ENCODE results near the gene CFAP54. TPM values are rescaled to one million over a fixed set of nuclear protein-coding genes. Genes with fewer than 3 reads are reported as not detected.

Gene CFAP54
- polyA plus RNA-seq, 1 of the 3 experiments (the other 2 are of a cell fraction) = 0.87 TPM

DNA sequence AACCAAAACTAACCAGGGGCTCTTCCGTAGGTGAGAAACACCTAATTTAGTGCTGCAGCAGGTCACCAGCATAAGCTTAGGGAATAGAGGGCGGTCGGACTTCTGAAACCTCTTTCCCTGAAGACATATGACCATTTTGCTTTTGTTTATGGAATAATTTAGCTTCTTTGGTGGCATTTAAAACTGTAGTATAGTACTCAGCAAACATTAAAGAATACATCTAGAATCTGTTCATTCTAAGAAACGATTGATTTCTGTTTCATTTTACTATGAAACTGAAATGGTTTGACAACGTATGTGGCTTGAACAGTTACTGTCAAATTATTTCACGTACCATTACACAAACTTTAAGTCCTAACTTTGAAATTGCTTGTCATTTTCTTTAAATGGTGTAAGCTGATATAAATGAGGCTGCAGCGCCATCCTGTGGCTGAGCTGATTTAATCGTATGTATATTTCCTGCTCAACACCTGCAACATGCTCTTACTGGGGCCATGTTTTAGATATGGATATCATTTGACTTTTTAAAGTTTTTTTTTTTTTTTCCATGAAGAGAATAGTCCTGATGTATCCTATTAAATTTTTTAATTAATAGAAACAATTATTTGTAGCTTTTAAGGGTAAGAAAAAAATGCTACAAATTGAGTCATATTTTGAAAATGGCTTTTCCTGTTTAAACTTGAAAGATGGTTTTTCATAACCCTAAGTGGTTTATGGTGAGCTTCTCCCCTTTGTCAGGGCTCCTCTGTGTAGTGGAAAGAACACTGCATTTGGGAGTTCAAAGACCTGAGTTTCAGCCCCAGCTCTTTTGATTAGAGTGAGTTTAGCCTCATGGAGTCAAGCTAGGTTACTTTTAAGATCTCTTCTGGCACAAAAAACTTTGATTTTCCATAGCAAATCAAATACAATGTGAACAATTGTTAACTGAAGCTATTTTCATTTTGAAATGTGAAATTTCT is 27.4 kb downstream of the CFAP54 start:
- no peaks in the 10 kb centered on the region for H3K36me3 ChIP-seq (replicated peaks in 1 of 2; ENCODE audit: control insufficient read depth in 1 of 2, insufficient read depth in 2 of 2, low read length in 1 of 2)
- no peak overlapping the region for H3K27ac ChIP-seq (ENCODE audit: low read depth in 2 of 2, low read length in 1 of 2)
- H3K9me3 ChIP-seq = no peaks in the 10 kb centered on the region
- H2AFZ ChIP-seq (ENCODE audit: low read depth) = 0 out of 2 replicates have a peak overlapping the region, but pooled peaks have one; percentile 16
- ChIA-PET POLR2A (no interaction called here), CTCF (interaction anchor here (0.6 to 3.2 kb wide), 41 partner anchors 10 to 833 kb away, joined by 3 to 27 read pairs (median 4); partner anchors contain the start of genes CDK17, CFAP54 and LTA4H)
- peaks cover 0 to 4% of the 10 kb centered on the region in 2 experiments; a peak in 1 of 4 replicates for H3K4me1 ChIP-seq (ENCODE audit: control insufficient read depth in 1 of 2, insufficient read depth in 2 of 2, low read depth in 1 of 2, low read length in 1 of 2)
- WGBS (ENCODE audit: low lambda C conversion rate) = 29% methylated on average over 8 of the region's 8 CpGs
- no peak overlapping the region for H3K4me2 ChIP-seq
- H3K79me2 ChIP-seq (ENCODE audit: insufficient read depth) = no peaks in the 10 kb centered on the region
- peak overlapping the region in 1 of 2 experiments; percentile 33; a peak in 1 of 4 replicates for H3K4me3 ChIP-seq (ENCODE audit: low read depth in 2 of 2, low read length in 1 of 2)
- no peaks in the 10 kb centered on the region for H3F3A ChIP-seq (replicated peaks; ENCODE audit: insufficient read depth)
- H3K9ac ChIP-seq = no peak overlapping the region
- no peaks in the 10 kb centered on the region for H3K27me3 ChIP-seq (ENCODE audit: insufficient read depth)
- no peaks in the 10 kb centered on the region for H3K9me2 ChIP-seq
- peak; percentile 45 for DNase-seq
- no peaks in the 10 kb centered on the region for H4K20me1 ChIP-seq (ENCODE audit: insufficient read depth)
- no peak for TF ChIP-seq GABPA (IDR thresholded peaks at IDR 0.05; ENCODE audit: low read depth)
- TF ChIP-seq MXI1 (IDR thresholded peaks at IDR 0.05; ENCODE audit: low read depth, low read length) = no peak
- no peak for TF ChIP-seq RCOR1 (IDR thresholded peaks at IDR 0.05; ENCODE audit: low read length)
- TF ChIP-seq, protein P1, sequence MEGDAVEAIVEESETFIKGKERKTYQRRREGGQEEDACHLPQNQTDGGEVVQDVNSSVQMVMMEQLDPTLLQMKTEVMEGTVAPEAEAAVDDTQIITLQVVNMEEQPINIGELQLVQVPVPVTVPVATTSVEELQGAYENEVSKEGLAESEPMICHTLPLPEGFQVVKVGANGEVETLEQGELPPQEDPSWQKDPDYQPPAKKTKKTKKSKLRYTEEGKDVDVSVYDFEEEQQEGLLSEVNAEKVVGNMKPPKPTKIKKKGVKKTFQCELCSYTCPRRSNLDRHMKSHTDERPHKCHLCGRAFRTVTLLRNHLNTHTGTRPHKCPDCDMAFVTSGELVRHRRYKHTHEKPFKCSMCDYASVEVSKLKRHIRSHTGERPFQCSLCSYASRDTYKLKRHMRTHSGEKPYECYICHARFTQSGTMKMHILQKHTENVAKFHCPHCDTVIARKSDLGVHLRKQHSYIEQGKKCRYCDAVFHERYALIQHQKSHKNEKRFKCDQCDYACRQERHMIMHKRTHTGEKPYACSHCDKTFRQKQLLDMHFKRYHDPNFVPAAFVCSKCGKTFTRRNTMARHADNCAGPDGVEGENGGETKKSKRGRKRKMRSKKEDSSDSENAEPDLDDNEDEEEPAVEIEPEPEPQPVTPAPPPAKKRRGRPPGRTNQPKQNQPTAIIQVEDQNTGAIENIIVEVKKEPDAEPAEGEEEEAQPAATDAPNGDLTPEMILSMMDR (IDR thresholded peaks at IDR 0.05) = peak; percentile 78
- no peak for TF ChIP-seq SIN3A (IDR thresholded peaks at IDR 0.05; ENCODE audit: borderline replicate concordance, low read depth, low read length)
- TF ChIP-seq POLR2AphosphoS5 (IDR thresholded peaks at IDR 0.05; ENCODE audit: low read depth, low read length) = no peak
- TF ChIP-seq MEF2A (IDR thresholded peaks at IDR 0.05; ENCODE audit: borderline replicate concordance, low read depth) = no peak
- peak; percentile 78 for TF ChIP-seq SMC3 (IDR thresholded peaks at IDR 0.05; ENCODE audit: low read depth, low read length)
- TF ChIP-seq RAD21 (IDR thresholded peaks at IDR 0.05; ENCODE audit: low read length) = peak; percentile 93
- TF ChIP-seq FOXJ3 (CRISPR knock-in tag; IDR thresholded peaks at IDR 0.05) = no peak
- TF ChIP-seq FOXM1 (IDR thresholded peaks at IDR 0.05; ENCODE audit: low read depth) = no peak

DNA sequence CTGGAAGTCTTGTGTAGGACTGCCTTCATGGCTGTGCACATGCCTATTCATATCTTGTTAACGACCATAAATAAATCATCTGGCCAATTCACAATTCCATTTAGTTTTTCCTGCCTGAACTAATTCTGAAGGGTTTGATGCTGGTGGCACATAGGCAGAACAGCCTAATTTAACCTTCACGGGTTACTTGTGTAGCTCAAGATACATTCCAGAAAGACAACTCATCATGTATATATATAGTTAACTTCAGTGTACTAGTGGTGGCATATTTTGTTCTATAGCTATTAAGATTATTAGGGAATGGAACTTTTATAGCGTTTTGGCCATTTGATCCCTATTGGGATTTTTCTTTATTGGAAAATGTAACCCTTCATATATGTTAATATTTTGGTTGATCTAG is 31.4 kb downstream of the CFAP54 start:
- Histone ChIP-seq H3K27me3 (ENCODE audit: insufficient read depth) (no peaks in the 10 kb centered on the region), H3K79me2 (ENCODE audit: insufficient read depth) (no peaks in the 10 kb centered on the region), H3K4me3 (ENCODE audit: low read depth in 2 of 2, low read length in 1 of 2) (no peak overlapping the region), H3K9me3 (no peaks in the 10 kb centered on the region), H3F3A (replicated peaks; ENCODE audit: insufficient read depth) (no peaks in the 10 kb centered on the region), H4K20me1 (ENCODE audit: insufficient read depth) (no peaks in the 10 kb centered on the region), H3K4me2 (no peak overlapping the region), H3K4me1 (ENCODE audit: control insufficient read depth in 1 of 2, insufficient read depth in 2 of 2, low read depth in 1 of 2, low read length in 1 of 2) (peaks cover 0 to 4% of the 10 kb centered on the region in 2 experiments; a peak in 1 of 4 replicates), H3K27ac (ENCODE audit: low read depth in 2 of 2, low read length in 1 of 2) (no peak overlapping the region), H3K36me3 (replicated peaks in 1 of 2; ENCODE audit: control insufficient read depth in 1 of 2, insufficient read depth in 2 of 2, low read length in 1 of 2) (no peaks in the 10 kb centered on the region), H3K9me2 (no peaks in the 10 kb centered on the region), H3K9ac (no peak overlapping the region), H2AFZ (ENCODE audit: low read depth) (no peak overlapping the region)
- ChIA-PET POLR2A (no interaction called here), CTCF (interaction anchor here (1.7 kb wide), 1 partner anchor 12 kb away, joined by 4 read pairs; no protein-coding TSS in a partner anchor)
- 61% methylated on average over 3 of the region's 3 CpGs for WGBS (ENCODE audit: low lambda C conversion rate)
- DNase-seq = no peak
- TF ChIP-seq YY1 (IDR thresholded peaks at IDR 0.05; ENCODE audit: low read depth) (no peak), NRF1 (IDR thresholded peaks at IDR 0.05; ENCODE audit: low read depth, low read length) (no peak), NFIC (IDR thresholded peaks at IDR 0.05; ENCODE audit: borderline replicate concordance) (no peak), MEF2A (IDR thresholded peaks at IDR 0.05; ENCODE audit: borderline replicate concordance, low read depth) (no peak), POLR2AphosphoS5 (IDR thresholded peaks at IDR 0.05; ENCODE audit: low read depth, low read length) (no peak), RAD21 (IDR thresholded peaks at IDR 0.05; ENCODE audit: low read length) (no peak), CHD2 (IDR thresholded peaks at IDR 0.05; ENCODE audit: low read length, partially characterized antibody) (no peak)
- TF ChIP-seq, protein P2, sequence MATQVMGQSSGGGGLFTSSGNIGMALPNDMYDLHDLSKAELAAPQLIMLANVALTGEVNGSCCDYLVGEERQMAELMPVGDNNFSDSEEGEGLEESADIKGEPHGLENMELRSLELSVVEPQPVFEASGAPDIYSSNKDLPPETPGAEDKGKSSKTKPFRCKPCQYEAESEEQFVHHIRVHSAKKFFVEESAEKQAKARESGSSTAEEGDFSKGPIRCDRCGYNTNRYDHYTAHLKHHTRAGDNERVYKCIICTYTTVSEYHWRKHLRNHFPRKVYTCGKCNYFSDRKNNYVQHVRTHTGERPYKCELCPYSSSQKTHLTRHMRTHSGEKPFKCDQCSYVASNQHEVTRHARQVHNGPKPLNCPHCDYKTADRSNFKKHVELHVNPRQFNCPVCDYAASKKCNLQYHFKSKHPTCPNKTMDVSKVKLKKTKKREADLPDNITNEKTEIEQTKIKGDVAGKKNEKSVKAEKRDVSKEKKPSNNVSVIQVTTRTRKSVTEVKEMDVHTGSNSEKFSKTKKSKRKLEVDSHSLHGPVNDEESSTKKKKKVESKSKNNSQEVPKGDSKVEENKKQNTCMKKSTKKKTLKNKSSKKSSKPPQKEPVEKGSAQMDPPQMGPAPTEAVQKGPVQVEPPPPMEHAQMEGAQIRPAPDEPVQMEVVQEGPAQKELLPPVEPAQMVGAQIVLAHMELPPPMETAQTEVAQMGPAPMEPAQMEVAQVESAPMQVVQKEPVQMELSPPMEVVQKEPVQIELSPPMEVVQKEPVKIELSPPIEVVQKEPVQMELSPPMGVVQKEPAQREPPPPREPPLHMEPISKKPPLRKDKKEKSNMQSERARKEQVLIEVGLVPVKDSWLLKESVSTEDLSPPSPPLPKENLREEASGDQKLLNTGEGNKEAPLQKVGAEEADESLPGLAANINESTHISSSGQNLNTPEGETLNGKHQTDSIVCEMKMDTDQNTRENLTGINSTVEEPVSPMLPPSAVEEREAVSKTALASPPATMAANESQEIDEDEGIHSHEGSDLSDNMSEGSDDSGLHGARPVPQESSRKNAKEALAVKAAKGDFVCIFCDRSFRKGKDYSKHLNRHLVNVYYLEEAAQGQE (IDR thresholded peaks at IDR 0.05; ENCODE audit: low read depth, low read length) = no peak
- TF ChIP-seq, protein P1 (IDR thresholded peaks at IDR 0.05) = no peak
